Stimulated activated CD8-positive, alpha-beta memory T cell treated with anti-CD3 and anti-CD28 coated beads, Interleukin-12 subunit alpha, Interleukin-12 subunit beta, amount 100 ng/mL, for 24 hours (primary cell): ENCODE measurements around the gene C19orf25.
"Not testable (repeated sequence)": the region's sequence is repeated elsewhere in the genome, so short reads cannot be mapped to it uniquely, and the experiment has no call there.

Experiments used
- DNase-seq: peaks from one replicate; pipeline ENCODE4 v3.0.0-alpha.2; 2020; ENCODE audit errors: extremely low read depth

The C19orf25 gene

GRCh38 chr19:1481893-1482360, 2.9 kb upstream of the C19orf25 start:
- DNase-seq, result no peak

- no peak for DNase-seq
Observed at GRCh38 chr19:1481224-1481892, 2.3 kb upstream of the C19orf25 start.

- DNase-seq, result not testable (repeated sequence)
Observed at GRCh38 chr19:1477056-1477455, 2.0 kb downstream of the C19orf25 start.

GRCh38 chr19:1475751-1476437, 3.1 kb downstream of the C19orf25 start:
- no peak for DNase-seq

GRCh38 chr19:1474765-1475351, 4.2 kb downstream of the C19orf25 start:
- no peak for DNase-seq

- DNase-seq, result no peak
Observed at GRCh38 chr19:1474011-1474764, 4.8 kb downstream of the C19orf25 start.

- DNase-seq, result no peak
Observed at GRCh38 chr19:1473085-1473851, 5.7 kb downstream of the C19orf25 start.

- no peak for DNase-seq
Observed at GRCh38 chr19:1472231-1473084, 6.6 kb downstream of the C19orf25 start.

- no peak for DNase-seq
Observed at GRCh38 chr19:1471515-1472160, 7.4 kb downstream of the C19orf25 start.

GRCh38 chr19:1471010-1471514, 8.0 kb downstream of the C19orf25 start:
- DNase-seq, result no peak

- no peak for DNase-seq
Observed at GRCh38 chr19:1470305-1471009, 8.6 kb downstream of the C19orf25 start.

GRCh38 chr19:1470055-1470304, 9.0 kb downstream of the C19orf25 start:
- no peak for DNase-seq

GRCh38 chr19:1469255-1470054, 9.6 kb downstream of the C19orf25 start:
- no peak for DNase-seq

GRCh38 chr19:1468821-1469254, 10.2 kb downstream of the C19orf25 start:
- no peak for DNase-seq

GRCh38 chr19:1468274-1468820, 10.7 kb downstream of the C19orf25 start:
- no peak for DNase-seq

- DNase-seq, result no peak
Observed at GRCh38 chr19:1467490-1468273, 11.3 kb downstream of the C19orf25 start.

GRCh38 chr19:1467215-1467489, 11.9 kb downstream of the C19orf25 start:
- no peak for DNase-seq
